HG03196 (cell line): ENCODE measurements around the gene C21orf58.

ENCODE experiments used
- ATAC-seq: cut with Tn5 transposase; IDR thresholded peaks from one replicate; pipeline ENCODE4 v1.9.1; 2021; ENCODE audit not compliant: unreplicated experiment

C21orf58 gene

DNA sequence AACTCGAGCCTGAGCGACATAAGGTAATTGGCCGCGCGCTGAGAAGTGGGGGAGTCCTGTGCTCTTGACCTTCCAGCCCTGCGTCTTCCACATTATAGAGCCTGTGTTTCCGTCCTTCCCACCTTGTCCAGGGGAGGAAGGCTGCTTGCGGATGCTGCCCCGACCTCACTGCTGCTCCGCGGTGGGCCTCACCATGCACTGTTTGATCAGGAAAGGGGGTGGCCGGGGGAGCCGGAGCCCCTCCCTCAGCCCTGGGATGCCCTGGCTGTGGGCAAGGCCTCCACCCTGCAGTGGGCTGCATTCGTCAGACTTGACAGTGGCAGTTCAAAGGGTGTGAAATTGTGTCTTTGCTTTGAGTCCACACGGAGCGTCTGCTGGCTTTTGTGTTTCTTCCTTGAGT is 30.4 kb upstream of the C21orf58 start:
- ATAC-seq, result no peak

DNA sequence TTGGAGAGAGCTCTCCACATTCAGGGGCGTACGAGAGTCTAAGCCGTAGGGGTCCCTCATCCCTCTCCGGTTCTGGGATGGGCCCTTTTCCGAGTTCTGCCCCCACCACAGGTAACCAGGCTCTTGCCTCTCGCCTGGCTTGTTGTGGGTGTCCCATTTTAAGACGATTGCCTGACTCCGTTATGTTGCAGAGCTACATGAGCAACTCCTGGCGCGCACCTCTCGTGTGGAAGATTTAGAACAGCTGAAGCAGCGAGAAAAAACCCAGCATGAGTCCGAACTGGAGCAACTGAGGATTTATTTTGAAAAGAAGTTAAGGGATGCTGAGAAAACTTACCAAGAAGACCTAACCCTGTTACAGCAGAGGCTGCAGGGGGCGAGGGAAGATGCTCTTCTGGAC is 29.2 kb upstream of the C21orf58 start:
- ATAC-seq, result no peak

DNA sequence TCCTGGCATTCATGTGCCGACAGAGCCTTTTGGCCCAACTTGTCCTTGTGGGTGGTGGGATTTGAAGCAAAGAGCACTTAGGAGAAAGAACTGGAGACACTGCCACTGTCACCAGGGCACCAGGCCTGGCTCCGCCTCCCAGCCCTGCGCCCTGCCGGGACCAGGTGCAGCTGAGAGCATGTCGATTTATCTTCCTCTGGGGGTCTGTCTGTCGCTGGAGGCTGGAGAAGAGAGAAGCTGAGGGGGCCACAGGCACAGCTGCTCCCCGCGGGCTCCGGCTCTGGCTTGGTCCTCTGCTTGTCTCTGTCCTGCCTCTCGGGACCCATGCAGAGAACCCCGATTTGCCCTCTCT is 28.5 kb upstream of the C21orf58 start:
- no peak for ATAC-seq

DNA sequence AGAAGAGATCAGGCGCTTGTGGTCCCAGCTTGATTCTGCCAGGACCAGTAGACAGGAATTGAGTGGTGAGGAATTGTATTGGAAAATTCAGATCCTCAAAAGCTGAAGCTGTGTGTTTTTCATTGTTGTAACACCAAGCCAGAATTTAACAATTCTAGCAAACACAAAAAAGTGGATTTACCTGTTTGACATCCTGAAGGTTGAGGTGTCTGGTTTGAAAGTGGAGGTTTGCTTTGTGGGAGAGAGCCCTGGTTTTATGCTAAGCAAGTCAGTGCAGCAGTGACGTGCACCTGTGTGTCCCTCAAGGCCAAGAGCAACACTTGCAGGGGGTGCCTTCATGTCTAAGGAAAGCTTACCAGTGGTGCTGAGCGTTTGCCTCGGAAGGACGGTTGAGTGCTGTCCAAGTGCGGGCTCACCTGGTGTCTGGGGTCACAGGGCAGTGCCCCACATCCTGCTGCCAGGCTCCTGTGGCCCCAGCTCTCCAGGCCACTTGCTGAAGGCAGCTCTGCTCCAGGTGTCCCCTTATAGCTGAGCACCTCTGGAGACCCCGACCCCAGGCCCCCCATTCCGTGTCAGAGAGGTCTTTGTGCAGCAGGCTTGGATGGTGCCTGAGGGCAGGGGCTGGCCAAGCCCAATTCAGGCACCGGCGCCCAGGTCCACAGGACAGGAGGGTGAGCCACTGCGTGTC is 27.9 kb upstream of the C21orf58 start:
- no peak for ATAC-seq

DNA sequence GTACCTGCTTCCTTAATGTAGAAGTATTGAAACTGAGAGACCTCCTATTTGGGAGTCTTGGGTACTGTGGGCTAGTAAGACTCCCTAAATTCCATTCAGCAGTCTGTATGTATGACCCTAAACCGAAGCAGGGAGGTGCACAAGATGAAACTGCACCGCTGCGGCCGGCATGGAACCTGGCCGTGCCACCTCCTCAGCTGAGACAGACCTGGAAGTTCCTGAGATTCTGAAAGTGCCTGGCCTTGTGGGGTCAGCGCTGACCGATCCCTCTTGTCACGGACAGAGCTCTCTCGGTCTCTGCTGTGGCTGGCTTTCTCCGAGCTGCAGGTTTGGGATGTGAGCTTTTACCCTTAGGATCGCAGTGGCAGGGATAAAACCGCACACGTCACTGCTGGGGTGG is 27.3 kb upstream of the C21orf58 start:
- no peak for ATAC-seq

DNA sequence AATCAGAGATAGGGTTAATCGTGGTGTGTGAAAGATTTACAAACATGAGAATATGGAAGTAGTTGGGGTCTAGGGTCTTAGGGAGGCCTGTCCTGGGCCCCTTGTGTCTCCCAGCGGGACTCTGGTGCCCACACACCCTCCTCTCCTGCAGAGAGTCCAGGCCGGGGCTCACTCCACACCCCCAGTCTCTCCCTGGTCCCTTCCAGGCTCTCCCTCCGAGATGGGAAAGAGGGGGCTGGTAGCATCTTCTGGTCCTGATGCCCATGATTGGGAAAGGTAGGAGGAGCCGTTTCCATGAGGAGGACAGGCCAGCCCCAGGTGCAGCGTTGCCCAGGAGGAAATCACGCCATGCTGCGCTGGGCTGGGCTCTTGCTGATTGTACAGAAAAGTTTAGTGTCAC is 26.9 kb upstream of the C21orf58 start:
- ATAC-seq, result no peak

DNA sequence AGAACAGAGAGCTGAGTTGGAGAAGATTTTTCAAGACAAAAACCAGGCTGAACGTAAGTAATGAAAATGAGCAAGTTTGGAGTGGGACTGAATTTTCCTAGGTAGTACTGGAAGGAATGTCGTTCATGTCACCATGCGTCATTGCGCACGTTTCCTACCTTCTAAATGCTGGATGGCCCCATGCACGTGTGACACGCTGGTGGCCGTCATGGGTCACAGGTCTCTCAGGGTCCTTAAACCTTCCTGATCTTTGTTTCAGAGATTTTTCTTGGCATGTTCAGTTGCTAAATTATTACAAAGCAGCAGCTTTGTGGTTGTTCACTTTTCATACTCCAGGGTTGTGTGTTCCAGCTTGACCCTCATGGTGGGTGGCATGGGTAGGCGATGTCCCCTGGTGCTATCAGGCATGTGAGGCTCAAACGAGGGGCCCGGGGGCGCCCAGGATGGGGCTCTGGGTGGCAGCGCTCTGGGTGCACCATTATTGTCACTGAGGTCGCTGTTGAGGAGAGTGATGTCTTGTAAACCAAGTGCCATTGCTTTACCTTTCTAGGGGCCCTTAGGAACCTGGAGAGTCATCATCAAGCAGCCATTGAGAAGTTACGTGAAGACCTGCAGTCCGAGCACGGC is 25.6 kb upstream of the C21orf58 start:
- ATAC-seq, result no peak

DNA sequence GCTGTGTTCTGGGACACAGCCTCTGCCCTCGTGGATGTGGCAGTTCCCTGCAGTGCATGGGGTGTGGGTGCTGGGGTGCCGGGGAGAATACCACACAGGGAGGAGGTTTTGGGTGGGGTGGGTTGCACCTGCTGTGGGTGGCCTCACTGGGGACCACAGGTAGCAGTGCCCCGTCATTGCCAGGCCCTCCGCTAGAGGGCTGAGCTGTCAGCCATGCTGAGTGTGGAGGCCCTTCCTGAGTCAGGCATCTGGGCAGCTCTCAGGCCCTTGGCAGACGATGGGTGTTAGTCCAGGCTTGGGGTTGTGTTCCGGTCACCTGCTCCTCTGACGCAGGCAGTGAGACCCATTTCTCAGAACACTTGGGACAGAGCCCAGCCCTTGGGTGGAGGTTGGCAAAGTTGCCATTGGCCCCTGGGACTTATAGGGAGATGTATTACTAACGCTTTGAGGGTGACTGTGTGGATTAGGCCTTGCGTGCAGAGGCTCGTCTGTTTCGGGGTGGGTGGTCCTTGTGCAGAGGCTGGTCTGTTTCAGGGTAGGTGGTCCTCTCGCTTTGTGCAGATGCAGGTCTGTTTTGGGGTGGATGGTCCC is 24.2 kb upstream of the C21orf58 start:
- ATAC-seq, result no peak

DNA sequence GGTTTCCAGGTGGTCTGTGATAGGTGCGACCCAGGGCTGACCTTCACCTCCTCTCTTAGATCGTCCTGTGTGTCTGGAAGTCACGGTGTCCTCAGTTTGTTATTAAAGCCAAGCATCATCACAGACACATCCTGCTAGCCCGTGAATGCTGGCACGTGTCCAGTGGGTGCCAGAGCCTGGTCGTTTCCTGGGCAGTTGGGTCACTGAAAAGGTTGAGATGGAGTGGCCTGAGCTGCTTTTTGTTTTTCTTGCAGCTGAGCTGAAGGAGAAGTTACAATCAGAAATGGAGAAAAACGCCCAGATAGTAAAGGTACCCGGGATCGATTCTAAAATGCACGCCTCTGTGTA is 23.5 kb upstream of the C21orf58 start:
- ATAC-seq, result no peak

DNA sequence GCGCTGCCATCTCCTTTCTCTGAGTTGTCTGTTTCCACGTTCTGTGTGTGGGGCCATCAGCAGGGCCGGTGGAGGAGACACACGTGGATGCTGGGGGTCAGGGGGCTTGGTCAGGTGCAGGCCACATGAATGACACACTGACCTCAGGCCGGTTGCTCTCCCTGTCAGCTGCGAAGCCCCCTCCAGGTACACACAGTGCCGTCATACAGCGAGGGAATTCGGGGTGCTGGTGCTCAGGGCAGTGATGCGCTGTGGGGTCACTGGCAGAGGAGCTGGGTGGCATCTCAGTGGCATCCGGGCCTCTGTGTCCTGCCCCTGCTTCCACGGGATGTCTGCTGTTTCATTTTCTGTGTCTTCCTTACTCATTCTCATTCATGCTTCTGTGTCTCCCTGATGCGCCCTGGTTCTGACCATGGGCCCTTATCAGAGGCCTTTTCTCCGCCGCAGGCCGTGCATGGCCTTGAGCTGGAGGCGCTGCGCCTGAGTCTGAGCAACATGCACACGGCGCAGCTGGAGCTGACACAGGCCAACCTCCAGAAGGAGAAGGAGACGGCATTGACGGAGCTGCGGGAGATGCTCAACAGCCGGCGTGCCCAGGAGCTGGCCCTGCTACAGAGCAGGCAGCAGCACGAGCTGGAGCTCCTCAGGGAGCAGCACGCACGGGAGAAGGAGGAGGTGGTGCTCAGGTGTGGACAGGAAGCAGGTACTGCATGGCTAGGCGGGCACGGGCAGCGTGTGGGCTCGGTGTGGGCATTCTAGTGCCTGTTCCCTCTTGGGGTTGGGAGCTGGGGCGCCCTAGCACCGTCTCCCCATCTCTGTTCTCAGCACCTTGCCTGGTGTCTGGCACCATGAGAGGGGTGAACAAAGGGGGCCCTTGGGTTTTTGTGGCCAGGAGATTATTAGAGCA is 22.9 kb upstream of the C21orf58 start:
- ATAC-seq, result no peak

DNA sequence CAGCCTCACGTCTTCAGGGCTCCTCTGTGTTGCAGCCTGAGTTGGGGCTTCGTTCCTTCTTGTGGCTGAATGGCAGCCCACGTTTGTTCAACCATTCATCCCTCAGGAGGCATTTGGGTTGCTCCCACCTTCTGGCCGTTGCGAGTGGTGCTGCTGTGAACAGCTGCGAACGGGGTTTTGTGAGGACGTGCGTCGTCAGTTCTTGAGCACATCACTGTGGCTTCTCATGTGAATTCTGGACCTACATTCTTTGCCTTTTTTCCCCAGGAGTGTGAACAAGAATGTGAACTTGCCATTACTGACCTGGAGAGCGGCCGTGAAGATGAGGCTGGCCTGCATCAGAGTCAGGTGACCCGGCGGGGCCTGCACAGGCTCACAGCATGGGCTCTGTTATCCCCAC is 22.2 kb upstream of the C21orf58 start:
- ATAC-seq, result no peak

DNA sequence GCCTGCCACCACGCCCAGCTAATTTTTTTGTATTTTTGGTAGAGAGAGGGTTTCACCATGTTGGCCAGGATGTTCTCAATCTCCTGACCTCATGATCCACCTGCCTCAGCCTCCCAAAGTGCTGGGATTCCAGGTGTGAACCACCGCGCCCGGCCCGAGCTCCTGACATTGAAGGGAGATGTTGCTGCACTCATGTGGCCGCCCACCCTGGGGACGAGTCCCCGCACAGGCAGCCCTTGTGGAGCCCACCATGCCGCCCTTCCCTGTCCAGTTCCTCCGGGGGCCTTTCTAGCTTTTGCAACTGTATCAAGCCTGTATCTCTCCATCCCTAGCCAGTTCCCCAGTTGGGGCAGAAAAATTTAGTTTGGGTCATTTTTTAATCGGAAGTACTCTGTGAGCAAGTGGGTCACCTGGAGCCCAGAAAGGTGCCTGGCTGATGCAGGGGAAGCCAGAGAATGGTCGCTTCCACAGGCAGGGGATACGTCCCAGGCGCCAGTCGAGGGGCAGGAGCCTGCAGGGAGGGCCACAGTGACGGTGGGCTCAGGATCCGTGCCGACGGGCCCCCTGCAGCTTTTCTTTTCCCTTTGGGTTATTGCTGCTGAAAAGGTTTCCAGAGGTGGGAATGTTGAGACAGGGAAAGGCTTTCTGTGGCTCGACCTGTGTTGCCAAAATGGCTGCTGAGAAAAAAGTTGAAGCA is 20.7 kb upstream of the C21orf58 start:
- ATAC-seq, result no peak

DNA sequence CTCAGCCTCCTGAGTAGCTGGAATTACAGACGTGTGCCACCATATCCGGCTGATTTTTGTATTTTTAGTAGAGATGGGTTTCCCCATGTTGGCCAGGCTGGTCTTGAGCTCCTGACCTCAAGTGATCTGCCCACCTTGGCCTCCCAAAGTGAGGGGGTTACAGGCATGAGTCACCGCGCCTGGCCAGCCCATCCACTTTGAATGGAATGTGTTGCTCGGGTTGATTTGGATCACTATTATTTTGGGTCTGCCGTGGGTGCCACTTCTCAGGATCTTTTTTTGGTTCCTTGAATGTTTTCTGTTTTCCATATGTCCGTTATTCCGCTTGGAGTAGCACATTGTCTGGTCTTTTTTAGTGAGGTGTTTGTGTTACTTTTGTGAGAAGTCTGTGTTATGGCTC is 17.3 kb upstream of the C21orf58 start:
- no peak for ATAC-seq

DNA sequence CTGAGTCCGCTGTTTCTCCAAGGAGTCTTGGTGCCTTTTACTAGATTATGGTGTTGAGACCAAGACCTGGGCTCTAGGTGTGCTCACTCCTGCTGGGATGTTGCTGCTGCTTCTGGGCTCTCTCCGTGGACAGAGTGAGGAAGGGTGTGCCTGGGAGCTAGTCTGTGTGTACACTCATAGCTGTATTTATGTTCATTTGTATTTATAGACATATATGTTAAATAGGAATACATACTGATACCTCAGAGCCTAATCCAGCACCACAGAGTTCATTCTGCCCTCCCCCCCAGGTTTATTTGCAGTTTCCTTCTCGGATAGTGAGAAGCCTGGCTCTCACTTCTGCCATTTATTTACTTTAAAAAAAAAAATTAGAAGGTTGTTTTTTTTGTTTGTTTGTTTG is 12.9 kb upstream of the C21orf58 start:
- no peak for ATAC-seq

DNA sequence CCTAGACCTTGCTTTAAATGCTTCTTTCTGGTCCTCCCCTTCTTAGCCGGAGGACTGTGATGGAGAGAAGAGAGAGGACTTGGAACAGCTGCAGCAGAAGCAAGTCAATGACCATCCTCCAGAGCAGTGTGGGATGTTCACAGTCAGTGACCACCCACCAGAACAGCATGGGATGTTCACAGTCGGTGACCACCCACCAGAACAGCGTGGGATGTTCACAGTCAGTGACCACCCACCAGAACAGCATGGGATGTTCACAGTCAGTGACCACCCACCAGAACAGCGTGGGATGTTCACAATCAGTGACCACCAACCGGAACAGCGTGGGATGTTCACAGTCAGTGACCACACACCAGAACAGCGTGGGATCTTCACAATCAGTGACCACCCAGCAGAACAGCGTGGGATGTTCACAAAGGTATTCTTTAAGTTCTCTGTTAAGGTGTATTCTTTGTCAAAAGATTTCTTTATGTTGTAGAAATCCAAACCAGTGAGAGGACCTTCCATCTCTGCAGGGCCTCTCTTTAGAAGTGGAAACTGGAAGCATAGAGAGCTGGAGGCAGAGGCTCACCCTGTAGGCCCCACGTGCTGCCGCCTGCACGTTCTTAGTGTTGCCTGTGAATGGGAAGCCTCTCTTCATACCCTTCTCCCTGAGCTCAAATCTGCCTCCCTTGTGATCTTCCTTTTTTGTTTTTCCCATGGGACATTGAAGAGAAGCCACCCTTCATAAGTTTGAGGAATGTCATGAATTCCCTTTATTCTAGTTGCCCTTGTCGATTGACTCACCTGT is 10.9 kb upstream of the C21orf58 start:
- ATAC-seq, result no peak

DNA sequence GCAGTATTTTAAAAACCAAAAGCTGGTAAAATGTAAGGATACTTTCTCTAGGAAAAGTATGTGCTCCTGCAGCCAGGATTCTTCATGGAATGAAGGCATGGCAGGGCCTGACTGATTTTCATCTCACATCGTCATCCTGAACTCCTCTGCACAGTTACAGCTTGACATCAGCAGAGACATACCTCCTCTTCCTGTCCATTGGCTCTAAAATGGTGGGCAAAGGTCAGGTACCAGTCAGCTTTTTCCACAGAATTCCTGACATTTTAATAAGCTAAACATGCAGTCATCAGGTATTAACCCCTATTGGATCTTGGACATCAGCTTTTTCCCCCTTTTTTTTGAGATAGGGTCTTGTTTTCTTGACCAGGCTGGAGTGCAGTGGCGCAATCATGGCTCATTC is 6.1 kb upstream of the C21orf58 start:
- no peak for ATAC-seq

DNA sequence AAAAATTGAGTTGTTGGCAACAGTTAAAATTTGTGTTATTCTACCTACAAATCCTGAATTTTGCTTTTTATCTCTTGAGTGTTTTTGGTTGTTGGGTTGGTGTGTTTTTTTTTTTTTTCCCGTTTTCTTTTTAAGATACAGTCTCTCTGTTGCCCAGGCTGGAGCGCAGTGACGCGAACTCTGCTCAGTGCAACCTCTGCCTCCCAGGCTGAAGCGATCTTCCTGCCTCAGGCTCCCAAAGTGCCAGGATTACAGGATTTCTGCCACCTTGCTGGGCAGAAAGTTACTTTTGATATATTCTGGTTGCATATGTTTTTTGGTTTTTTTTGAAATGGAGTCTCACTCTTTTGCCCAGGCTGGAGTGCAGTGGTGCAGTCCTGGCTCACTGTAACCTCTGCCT is 4.5 kb upstream of the C21orf58 start:
- ATAC-seq, result no peak

DNA sequence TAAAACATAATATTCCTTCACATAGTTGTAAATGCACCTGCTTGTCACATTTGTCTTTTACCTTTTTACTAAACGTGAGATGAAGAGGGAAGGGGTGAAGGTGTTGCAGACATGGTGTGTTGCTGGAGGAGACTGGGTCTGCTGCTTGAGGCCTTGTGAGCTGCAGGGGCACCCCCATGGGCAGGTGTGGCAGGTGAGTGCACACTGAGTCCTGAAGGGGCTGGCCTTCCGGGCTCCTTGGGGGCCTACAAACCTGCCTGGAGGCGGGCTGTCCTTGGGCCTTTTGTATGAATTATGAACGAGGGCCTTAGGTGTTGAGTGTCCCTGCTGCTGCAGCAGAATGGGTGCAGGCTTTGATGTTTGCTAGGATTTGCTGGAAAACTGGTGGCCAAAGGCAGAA is 4.0 kb upstream of the C21orf58 start:
- no peak for ATAC-seq

DNA sequence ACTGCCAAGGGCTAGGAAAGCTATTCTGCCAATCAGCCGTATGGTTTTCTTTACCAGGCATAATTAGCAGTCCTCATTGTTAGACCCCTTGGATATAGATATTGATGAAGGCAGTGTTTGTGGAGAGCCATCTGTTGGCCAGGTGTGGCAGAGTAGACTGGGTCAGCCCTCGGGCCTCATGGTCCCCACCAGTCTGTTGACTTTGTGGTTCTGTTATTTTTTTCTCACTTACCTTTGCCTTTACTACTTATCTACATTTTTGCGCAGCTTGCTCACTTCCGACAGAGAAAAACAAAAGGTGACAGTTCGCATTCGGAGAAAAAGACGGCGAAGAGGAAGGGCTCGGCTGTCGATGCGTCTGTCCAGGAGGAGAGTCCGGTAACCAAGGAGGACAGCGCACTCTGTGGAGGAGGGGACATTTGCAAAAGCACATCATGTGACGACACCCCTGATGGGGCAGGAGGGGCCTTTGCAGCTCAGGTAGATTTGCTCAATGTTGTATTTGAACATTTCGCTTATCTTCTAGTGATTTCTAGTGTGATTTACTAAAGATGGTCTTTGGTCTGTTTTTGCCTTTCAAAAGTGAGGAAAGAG is 2.5 kb upstream of the C21orf58 start:
- no peak for ATAC-seq
